Endometrial microvascular endothelial cells (primary cell): Measurements from ENCODE around the gene GPM6B. TPM values are rescaled to one million over a fixed set of nuclear protein-coding genes. Genes with fewer than 3 reads are reported as not detected.

Source experiments
- in situ Hi-C: cut with HindIII; loops from 2 replicates; pipeline ENCODE4 v1.10.0; 2017; ENCODE audit warnings: low sequenced_read_pairs, low pct_unique_long_range_greater_than_20kb; ENCODE audit errors: inconsistent ontology term
- total RNA-seq: library from RNA; depleted of rRNA; stranded (reverse); fragments of >200 nt; gene quantifications from one replicate; pipeline ENCODE4 v1.2.3, GENCODE V29; 2015; ENCODE audit errors: inconsistent ontology term

GPM6B gene, protein sequence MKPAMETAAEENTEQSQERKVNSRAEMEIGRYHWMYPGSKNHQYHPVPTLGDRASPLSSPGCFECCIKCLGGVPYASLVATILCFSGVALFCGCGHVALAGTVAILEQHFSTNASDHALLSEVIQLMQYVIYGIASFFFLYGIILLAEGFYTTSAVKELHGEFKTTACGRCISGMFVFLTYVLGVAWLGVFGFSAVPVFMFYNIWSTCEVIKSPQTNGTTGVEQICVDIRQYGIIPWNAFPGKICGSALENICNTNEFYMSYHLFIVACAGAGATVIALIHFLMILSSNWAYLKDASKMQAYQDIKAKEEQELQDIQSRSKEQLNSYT
- total RNA-seq: not detected

DNA sequence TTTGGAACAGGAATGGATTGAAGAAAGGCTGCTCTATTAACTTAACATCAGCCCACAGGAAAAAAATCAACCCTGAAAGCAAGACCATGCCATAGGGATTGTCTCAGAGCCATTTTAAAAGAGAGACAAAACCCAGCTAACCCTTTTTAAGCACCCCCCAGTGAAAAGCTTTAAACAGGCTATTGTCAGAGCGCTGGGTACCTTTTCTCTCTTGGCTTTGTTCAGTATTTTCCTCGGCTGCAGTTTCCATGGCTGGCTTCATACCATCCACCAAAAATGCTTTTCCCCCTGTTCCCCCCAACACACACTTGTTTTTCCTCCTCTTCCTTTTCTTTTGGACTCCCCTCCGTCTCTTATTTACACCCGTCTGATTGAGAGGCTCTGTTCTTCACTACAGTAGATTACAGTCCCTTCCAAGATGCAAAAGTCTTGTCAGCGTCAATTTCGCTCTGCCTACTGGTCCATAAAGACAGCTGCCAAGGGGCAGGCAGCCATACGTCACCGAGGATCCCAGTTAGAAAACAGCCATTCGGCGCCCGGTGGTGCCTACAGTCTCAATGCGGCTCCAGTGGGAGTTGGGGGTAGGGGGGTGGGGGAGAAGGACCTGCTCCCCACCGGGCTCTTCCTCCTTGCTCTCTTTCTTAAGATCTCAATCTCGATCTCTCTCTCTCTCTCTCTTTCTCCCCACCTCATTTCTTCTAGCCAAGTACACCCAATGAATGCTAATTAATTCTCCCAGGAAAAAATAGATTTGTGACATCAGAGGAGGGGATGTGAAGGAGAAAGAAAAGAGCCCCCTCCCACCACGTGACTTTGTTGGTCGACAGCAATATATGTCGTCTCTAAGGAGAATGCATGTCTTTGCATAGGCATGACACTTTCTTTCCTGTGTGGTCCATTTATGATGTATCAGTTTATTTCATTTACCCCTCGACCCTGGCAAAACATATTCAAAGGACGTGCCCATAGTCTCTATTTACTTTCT is at the start of gene GPM6B:
TSS of gene GPM6B (minus strand) at position 451 of the 985 bp plus-strand sequence. CDS start at position 262, 189 bp downstream.
- in situ Hi-C loops: no loop called here

DNA sequence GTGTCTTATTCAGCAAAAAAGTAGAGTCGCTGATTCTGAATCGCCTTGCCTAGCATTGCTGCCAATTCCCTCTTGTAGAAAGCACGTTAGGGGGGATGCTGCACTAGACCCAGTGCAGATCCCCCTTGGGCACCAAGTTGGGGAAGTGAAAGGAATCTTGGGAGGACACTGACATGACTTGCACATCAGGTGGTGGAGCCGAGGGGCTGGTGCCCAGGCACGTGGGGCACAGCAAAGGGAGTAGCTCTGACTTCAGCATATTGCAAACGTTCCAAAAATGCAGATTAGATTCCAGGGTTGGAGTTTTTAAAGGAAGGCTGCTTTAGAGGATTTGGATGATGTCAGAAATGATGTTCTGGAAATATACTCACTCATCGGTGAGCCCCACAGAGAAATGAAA is 47.4 kb upstream of the GPM6B start:
- in situ Hi-C loops: no loop called here

DNA sequence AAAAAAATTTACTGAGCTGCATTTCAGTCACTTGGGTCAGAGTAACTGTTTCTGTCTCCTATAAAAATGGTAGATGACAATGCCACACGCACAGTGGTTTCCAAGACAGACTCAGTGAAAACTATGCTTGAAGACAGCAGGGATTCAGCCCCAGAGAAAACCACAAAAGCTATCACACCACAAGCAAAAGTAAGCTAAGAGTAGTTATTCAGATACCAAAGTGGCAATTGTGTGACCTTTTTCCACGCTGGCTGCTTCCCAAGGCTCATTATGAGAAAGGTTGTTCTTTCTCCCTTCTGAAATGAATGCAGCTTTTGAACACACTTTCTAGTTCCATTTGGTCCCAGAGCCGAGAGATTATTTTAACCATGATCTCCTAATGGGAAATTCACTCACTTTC is 46.4 kb upstream of the GPM6B start:
- in situ Hi-C loops: no loop called here

DNA sequence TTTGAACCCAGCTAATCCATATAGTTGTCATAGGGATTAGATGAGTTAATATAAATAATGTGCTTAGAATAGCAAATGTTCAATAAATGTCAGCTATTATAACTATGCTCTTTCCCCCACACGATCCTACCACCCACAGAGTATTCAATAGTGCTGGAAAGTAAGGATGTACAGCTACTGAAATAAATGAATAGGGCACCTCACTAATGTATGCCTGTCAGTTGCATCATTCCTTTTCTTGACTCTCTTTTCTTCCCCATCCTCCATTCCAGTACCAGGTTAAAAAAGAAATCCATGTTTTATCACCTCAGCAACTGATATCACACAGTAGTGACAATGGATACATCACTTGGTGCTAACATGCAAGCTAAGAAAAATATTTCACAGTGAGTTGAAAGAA is 42.8 kb upstream of the GPM6B start:
- in situ Hi-C loops: no loop called here

DNA sequence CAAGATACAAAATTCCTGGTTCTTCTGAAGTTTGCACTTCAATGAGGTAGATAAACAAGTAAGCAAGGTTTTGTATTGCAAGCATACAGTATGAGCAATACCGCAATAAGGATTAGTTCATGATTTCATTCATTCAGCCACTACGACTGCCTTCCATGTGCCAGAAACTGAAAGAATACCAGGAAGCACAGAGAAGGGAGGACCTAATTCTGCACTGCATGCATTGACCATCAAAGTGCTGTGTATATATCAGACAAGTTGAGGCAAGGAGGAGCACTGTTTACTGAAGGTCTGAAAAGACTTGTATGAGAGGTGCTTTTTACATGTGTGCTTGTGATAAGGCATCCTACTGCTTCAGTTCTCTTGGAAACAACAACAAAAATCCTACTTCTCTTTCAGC is 40.9 kb upstream of the GPM6B start:
- in situ Hi-C loops: no loop called here

DNA sequence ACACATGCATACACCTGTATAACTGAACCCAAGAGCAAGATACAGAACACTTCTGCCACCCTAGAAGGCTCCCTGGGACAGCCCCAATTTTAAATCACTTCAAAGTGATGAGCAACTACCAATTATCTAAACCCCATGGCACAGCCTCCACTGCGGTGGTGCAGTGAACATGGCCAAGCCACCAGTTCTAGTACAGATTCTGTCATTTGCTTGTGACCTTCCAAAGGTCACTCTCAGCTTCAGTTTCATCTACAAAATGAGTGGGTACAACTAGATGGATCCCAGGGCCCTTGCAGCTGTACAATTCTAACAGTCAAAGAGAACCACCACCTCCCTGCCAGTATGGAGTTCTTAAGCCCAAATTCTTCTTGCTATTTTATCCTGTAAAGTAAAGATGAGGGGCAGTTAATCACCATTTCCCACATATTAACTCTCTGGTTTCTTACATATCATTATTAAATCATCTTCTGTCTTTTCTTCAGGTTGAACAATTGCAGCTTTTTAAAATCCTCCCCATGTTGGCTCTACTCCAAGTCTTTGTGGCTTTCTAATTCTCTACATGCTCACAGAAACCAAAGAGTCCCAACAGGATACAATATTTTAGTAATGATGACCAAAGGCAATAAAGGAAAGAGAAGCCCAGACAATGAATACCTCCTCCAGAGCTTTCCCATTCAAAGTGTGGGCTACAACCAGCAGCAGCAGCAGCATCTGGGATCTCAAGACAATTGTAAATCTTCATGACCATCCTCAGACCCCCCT is 39.0 kb upstream of the GPM6B start:
- in situ Hi-C loops: no loop called here

DNA sequence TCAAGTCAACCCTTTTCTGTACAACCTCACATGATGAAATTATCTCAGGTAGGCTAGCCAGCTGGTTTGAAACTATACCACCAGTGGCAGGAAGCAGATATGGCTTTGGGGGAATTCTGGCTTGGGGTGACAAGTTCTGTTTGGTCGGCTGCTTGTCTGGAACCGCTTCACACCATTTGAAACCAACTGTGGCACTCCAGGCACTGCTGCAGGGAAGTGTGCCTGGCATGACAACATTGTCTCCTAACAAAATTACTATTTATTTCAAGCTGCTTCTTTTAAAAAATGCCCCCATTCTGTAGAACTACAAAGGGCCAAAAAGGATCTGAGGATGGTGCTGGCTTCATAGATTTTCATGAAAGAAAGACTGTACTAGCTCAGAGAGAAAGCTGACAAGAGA is 37.1 kb upstream of the GPM6B start:
- in situ Hi-C loops: no loop called here

DNA sequence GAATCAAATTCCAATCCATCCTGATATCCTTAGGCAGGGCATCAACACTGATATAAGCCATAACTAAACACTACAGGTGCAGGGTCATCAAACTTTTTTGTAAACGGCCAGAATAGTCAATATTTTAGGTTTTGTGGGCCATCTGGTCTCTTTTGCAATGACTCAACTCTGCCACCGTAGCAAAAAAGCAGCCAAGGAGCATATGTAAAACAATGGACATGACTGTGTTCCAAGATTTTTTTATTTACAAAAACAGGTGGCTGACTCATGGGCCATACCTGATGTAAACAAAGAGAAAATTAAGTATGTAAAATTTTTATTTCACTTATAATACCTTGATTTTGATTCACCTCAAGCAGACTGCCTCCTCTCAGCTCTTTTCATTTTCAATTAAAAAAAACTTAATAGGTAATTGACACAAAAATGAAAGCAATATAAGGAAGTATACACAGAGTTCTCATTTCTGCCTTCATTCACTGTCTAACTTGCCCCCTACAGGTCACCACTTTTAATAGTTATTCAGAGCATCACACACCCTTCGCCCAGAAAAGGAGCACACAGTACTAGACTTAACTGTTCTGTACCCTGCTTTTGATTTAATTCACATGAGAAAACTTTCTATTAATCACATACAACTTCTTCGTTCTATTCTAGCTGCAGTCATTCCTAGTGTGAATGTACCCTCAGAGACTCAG is 35.3 kb upstream of the GPM6B start:
- in situ Hi-C loops: no loop called here

DNA sequence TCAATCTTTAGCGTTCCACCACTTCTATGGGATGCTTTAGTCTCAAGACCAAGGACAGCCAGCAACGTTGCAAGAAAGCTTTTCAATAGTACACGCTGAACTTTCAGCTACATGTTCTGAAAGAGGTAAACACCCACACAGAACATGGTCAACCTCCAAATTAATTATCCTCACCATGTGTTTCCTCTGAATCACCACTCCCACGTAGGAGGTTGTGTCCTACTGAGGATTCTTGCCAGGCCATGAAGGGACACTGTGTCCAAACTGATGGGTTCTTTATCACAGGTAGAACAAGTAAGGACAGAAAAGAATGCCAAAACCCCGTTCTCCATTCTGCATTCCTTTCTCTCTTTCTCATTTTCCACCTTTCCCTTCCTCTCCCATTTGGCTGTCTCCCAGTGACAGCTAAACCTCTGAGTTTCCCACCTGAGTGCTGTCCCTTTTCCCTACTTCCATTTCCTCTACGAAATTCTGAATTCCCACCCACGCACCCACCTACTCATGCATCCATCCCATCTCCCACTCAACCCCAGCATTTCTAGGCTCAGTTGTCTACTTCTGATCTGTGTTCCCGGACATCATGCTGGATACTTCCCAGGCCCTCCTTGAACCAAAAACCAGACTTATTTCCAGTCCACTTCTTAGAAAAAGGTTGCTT is 29.0 kb upstream of the GPM6B start:
- in situ Hi-C loops: no loop called here

DNA sequence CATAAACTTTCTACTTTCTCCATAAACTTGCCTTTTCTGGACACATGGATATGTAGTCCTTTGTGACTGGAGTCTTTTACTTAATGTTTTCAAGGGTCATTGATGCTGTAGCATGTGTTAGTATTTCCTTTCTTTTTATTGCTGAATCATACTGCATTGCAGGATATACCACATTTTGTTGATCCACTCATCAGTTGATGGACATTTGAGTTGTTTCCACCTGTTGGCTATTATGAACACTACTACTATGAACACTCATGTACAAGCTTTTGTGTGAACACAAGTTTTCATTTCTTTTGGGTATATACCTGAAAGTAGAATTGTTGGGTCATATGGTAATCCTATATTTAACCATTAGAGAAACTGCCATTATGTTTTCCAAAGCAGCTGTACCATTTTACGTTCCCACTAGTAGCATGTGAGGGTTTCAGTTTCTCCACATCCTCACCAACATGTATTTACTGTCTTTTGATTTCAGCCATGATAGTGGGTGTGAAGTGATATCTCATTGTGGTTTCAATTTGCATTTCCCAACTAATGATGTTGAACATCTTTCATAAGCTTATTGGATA is 26.3 kb upstream of the GPM6B start:
- in situ Hi-C loops: no loop called here

DNA sequence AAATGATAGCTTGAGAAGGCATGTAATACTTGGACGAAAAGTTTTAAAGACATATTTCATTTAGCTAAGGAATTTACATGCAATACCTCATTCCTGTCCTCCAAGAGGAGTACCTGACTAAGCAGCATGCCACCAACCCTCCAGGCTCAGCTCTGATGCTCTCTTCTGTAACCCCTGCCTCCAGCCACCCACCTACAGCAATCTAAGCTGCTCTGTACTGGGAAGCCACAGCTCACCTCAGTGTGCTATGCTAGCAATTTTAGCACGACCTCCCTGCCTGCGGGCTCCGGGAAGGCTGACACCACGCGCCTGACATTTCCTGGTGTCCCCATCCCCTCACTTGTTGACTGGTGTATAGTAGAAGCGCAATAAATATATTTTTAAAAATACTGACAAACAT is 23.2 kb upstream of the GPM6B start:
- in situ Hi-C loops: no loop called here

DNA sequence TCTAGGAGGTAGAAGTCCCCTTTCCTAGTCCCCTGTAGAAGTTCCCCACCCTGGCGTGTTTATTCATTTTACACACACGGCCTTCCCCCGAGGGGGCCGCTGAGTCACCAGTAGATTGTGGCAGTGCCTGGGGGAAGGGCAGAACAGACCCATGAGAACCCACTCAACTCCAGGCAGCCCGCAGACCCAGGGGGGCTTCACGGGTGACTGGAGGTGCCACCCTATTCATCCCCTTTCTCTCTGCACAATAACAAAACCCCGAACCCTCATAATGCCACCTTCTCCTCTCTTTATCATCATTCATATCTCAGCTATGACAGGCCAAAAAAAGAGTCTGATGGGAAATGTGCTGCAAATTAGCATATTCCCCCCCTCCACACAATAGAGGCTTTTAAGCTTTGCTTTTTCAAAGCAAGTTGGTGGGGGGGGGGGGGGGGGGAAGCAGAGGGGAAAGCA is 20.4 kb upstream of the GPM6B start:
- in situ Hi-C loops: no loop called here

DNA sequence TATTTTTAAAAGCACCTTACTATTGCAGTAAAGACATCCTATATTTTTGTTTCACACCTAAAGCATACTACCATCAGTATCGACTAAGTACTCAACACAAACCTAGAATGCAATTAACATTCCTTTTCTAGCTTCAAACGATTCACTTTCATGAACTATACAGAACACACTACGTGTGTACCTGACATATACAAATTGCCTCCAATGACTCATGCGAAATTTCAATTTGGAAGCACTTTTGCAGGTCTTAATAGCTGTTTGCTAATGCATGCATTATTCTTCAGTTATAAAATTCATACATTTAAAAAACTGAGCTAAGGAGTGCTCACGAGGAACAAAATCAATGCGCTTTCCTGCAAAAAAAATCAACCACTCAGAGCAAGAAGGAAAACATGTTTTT is 19.7 kb upstream of the GPM6B start:
- in situ Hi-C loops: no loop called here

DNA sequence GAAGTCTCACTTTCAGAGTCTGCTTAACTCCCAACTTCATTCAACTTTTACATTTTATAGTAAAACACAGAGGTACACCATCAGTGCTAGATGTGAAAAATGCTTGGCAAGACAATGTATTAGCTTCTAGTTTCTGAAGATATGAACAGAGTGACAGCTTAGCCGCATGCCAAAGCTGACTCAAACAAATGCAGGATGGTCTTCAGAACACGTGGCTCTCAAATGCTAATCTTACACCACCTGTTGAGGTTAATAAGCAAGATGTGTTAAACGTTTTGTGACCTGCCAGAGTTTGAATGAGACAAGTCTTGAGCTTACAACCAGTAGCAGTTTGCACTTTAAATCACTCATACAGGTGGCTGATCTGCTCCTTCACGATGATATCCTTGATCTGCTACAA is 18.9 kb upstream of the GPM6B start:
- in situ Hi-C loops: no loop called here

DNA sequence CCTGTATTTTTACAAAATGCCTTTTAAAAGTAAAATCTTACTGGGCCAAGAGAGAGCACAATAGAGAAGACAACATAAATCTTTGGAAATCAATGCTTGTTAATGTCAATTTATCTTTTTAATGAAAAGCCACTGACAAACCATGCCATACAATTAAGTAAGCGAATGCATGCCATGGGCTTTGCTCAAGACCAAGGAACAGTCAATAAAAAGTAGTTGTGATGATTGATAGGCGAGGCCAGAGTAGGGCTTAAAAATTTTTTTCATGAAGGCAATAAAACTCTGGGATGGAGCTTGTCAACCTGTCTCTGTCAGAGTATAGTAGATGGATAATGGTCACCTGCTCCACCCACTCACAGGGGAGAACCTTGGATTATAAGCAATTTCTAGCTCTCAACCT is 17.5 kb upstream of the GPM6B start:
- in situ Hi-C loops: no loop called here

DNA sequence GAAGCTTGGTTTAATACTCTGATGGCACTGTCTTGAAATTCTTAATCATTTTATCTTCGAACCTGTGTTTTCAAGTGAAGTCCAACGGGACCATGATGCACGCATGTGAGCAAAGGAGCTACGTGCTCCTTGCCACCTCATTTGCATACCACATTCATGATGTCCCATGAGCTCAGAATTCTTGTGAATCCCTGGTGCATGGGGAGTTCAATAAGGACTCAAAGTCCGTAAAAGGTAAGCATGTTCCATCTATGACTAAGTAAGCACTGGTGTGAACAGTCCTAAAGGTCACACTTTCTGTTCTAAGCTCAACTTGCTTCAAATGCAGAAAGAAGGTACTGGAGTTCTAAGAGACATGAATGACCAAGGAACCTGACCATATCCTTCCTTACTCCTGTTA is 13.1 kb upstream of the GPM6B start:
- in situ Hi-C loops: no loop called here

DNA sequence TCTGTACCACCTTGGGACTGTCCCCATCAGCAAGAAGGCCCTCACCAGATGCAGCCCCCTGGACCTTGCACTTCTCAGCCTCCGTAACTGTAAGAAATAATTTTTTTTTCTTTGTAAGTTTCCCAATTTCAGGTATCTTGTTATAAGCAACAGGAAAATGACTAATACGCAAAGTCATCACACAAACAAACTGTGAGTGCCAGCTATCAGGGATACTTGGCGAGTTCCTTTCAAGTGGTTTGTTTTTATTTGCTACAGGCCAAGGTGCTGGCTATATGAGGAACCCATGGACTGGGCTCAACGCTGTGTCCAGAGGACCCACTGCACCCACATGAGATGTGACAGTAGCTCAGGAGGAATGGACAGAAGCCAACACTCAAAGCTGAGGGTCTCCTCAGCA is 11.5 kb upstream of the GPM6B start:
- in situ Hi-C loops: no loop called here
